Neural cell (in vitro differentiated cells): ENCODE measurements around the gene ZDHHC20.

ENCODE experiments used
- CTCF ChIP-seq: fragments of 450-650 bp; IDR thresholded peaks from 2 replicates; pipeline ENCODE4 v1.5.1; 2014; ENCODE audit warnings: antibody characterized with exemption, mild to moderate bottlenecking, moderate library complexity; ENCODE audit not compliant: poor library complexity, severe bottlenecking
- EP300 ChIP-seq: fragments of 450-650 bp; conservative IDR thresholded peaks from 2 replicates; pipeline ENCODE4 v1.6.1; 2014; ENCODE audit warnings: antibody characterized with exemption, mild to moderate bottlenecking, moderate library complexity; ENCODE audit not compliant: poor library complexity, severe bottlenecking
- EZH2 ChIP-seq: fragments of 200-600, 300-800 bp; shearing (Covaris generic), sonication (generic); IDR thresholded peaks from 2 replicates; pipeline ENCODE4 v1.6.1; 2014; ENCODE audit warnings: antibody characterized with exemption, low read length, borderline replicate concordance, mild to moderate bottlenecking; ENCODE audit not compliant: insufficient read depth, poor library complexity, severe bottlenecking
- MXI1 ChIP-seq: fragments of 450-650 bp; conservative IDR thresholded peaks from 2 replicates; pipeline ENCODE4 v1.6.1; 2014; ENCODE audit warnings: antibody characterized with exemption, mild to moderate bottlenecking; ENCODE audit not compliant: poor library complexity, severe bottlenecking
- POLR2AphosphoS5 ChIP-seq: IDR thresholded peaks from 2 replicates; pipeline ENCODE4 v1.6.1; 2012
- RAD21 ChIP-seq: fragments of 450-650 bp; conservative IDR thresholded peaks from 2 replicates; pipeline ENCODE4 v1.6.1; 2014; ENCODE audit warnings: antibody characterized with exemption, mild to moderate bottlenecking, moderate library complexity
- REST ChIP-seq: IDR thresholded peaks from 2 replicates; pipeline ENCODE4 v1.6.1; 2012; ENCODE audit warnings: borderline replicate concordance
- SMC3 ChIP-seq: fragments of 450-650 bp; conservative IDR thresholded peaks from 2 replicates; pipeline ENCODE4 v1.6.1; 2014; ENCODE audit warnings: antibody characterized with exemption, mild to moderate bottlenecking, moderate library complexity; ENCODE audit not compliant: poor library complexity
- TAF1 ChIP-seq: IDR thresholded peaks from 2 replicates; pipeline ENCODE4 v1.6.1; 2012; ENCODE audit warnings: low read depth

GRCh38 chr13:21504379-21504778 is 45.3 kb upstream of the ZDHHC20 start:
- no peak for TF ChIP-seq EZH2
- TF ChIP-seq CTCF = no peak
- no peak for TF ChIP-seq POLR2AphosphoS5
- no peak for TF ChIP-seq RAD21
- no peak for TF ChIP-seq SMC3
- TF ChIP-seq MXI1 = no peak
- TF ChIP-seq REST = no peak
- no peak for TF ChIP-seq TAF1
- TF ChIP-seq EP300 = no peak
